Dedifferentiated amniotic fluid mesenchymal stem cell (primary cell): ENCODE measurements around the gene PARP1.

Experiments used
- DNase-seq: peaks from one replicate; pipeline ENCODE4 v3.0.0-alpha.2; 2016; ENCODE audit errors: extremely low spot score

PARP1 gene

GRCh38 chr1:226376300-226376699, 31.6 kb downstream of the PARP1 start:
- no peak for DNase-seq

GRCh38 chr1:226373376-226373775, 34.5 kb downstream of the PARP1 start:
- DNase-seq, result no peak

- no peak for DNase-seq
These were observed 35.0 kb downstream of the PARP1 start for GRCh38 chr1:226372885-226373284.

GRCh38 chr1:226371866-226372490, 35.9 kb downstream of the PARP1 start:
- DNase-seq, result no peak

GRCh38 chr1:226371027-226371694, 36.7 kb downstream of the PARP1 start:
- DNase-seq, result no peak

- no peak for DNase-seq
These were observed 37.6 kb downstream of the PARP1 start for GRCh38 chr1:226370144-226370923.

GRCh38 chr1:226369110-226369509, 38.8 kb downstream of the PARP1 start:
- DNase-seq, result no peak

- DNase-seq, result no peak
These were observed 41.6 kb downstream of the PARP1 start for GRCh38 chr1:226366290-226366689.

- no peak for DNase-seq
These were observed 42.1 kb downstream of the PARP1 start for GRCh38 chr1:226365831-226366231.

GRCh38 chr1:226364901-226365565, 42.9 kb downstream of the PARP1 start:
- no peak for DNase-seq

- no peak for DNase-seq
These were observed 43.4 kb downstream of the PARP1 start for GRCh38 chr1:226364514-226364899.

GRCh38 chr1:226363801-226364513, 43.9 kb downstream of the PARP1 start:
- DNase-seq, result no peak

- no peak for DNase-seq
These were observed 44.9 kb downstream of the PARP1 start for GRCh38 chr1:226362891-226363447.

- no peak for DNase-seq
These were observed 45.5 kb downstream of the PARP1 start for GRCh38 chr1:226362361-226362760.

GRCh38 chr1:226360106-226360746, 47.7 kb downstream of the PARP1 start:
- no peak for DNase-seq

GRCh38 chr1:226357416-226357815, 50.5 kb downstream of the PARP1 start:
- no peak for DNase-seq

- DNase-seq, result no peak
These were observed 52.0 kb downstream of the PARP1 start for GRCh38 chr1:226355669-226356551.

GRCh38 chr1:226355016-226355415, 52.9 kb downstream of the PARP1 start:
- DNase-seq, result no peak

- no peak for DNase-seq
These were observed 54.0 kb downstream of the PARP1 start for GRCh38 chr1:226353698-226354525.
